Measurements from ENCODE around the gene UBLCP1. TPM values are rescaled to one million over a fixed set of nuclear protein-coding genes. Genes with fewer than 3 reads are reported as not detected.

UBLCP1 gene
- total and polyA plus RNA-seq, 2 donors (not counting 3 experiments of a cell fraction or from before 2014, with no cell fraction given), result 5.9 to 20.3 TPM

GRCh38 chr5:159214486-159215271, 48.4 kb upstream of the UBLCP1 start:
- DNase-seq (ENCODE audit: low read depth, low spot score) (no peak), FAIRE-seq (no peak)
- Histone ChIP-seq H3K79me2 (ENCODE audit: control insufficient read depth, insufficient read depth, low read length) (no peaks in the 10 kb centered on the region), H3K27me3 (ENCODE audit: control insufficient read depth in 2 of 2, insufficient read depth in 2 of 2, low read length in 2 of 2) (peaks cover 0 to 6% of the 10 kb centered on the region in 2 experiments), H3K9ac (replicated peaks; ENCODE audit: extremely low read depth, insufficient read depth, low read length) (no peak overlapping the region), H3K4me1 (ENCODE audit: control insufficient read depth, extremely low read depth, insufficient read depth, low read length) (peaks cover 2% of the 10 kb centered on the region), H3K4me2 (ENCODE audit: insufficient read depth, low read length) (no peak overlapping the region), H3K9me1 (replicated peaks; ENCODE audit: control insufficient read depth, extremely low read depth, insufficient read depth, low read length) (no peaks in the 10 kb centered on the region), H3K4me3 (replicated peaks in 1 of 3; ENCODE audit: insufficient read depth in 1 of 3, low read depth in 1 of 3, low read length in 3 of 3) (no peak overlapping the region), H3K27ac (ENCODE audit: insufficient read depth, low read depth, low read length) (no peak overlapping the region), H3K9me3 (replicated peaks; ENCODE audit: control insufficient read depth, insufficient read depth, low read length) (no peaks in the 10 kb centered on the region), H2AFZ (ENCODE audit: low read depth, low read length) (no peak overlapping the region), H3K36me3 (ENCODE audit: control insufficient read depth in 2 of 2, extremely low read depth in 1 of 2, insufficient read depth in 2 of 2, low read length in 2 of 2) (no peaks in the 10 kb centered on the region), H4K20me1 (replicated peaks; ENCODE audit: control insufficient read depth, extremely low read depth, insufficient read depth, low read length) (no peaks in the 10 kb centered on the region)
- CTCF ChIA-PET, result interaction anchor here (1.0 to 2.1 kb wide), 4 partner anchors 11 to 1040 kb away, joined by 3 to 15 read pairs (median 4); no protein-coding TSS in a partner anchor
- dilution Hi-C loops (cut with MboI; ENCODE audit: extremely low pct_ligation_motif_present, low sequenced_read_pairs) (no loop called here), intact Hi-C loops (cut with micrococcal nuclease) (no loop called here)
- BruUV-seq (replicated peaks), result no TSS peak
- TF ChIP-seq FOS (IDR thresholded peaks at IDR 0.05; ENCODE audit: borderline replicate concordance, insufficient read depth, low read length) (no peak), CTCF (IDR thresholded peaks at IDR 0.05; ENCODE audit: extremely low read depth in 1 of 2, insufficient read depth in 1 of 2, low read depth in 1 of 2, low read length in 2 of 2) (no peak), JUN (IDR thresholded peaks at IDR 0.05; ENCODE audit: borderline replicate concordance, insufficient read depth, insufficient read length, low read depth) (no peak), POLR2AphosphoS5 (IDR thresholded peaks at IDR 0.05; ENCODE audit: insufficient read depth, low read depth, low read length) (no peak), EZH2 (IDR thresholded peaks at IDR 0.05; ENCODE audit: borderline replicate concordance, low read depth, low read length, severe bottlenecking) (no peak), MYC (IDR thresholded peaks at IDR 0.05; ENCODE audit: low read depth, low read length) (no peak), GATA2 (IDR thresholded peaks at IDR 0.05; ENCODE audit: insufficient read depth, insufficient read length, low read depth, low read length) (no peak), POLR2A (IDR thresholded peaks at IDR 0.05; ENCODE audit: low read depth, low read length) (no peak)
- TF ChIP-seq, protein P1, sequence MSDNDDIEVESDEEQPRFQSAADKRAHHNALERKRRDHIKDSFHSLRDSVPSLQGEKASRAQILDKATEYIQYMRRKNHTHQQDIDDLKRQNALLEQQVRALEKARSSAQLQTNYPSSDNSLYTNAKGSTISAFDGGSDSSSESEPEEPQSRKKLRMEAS (IDR thresholded peaks at IDR 0.05; ENCODE audit: insufficient read depth, insufficient read length), result no peak
- POLR2A ChIA-PET, result no interaction called here

All from endothelial cell of umbilical vein (primary cell).